GM19025 (cell line): ENCODE results near the gene TSPEAR.

Experiments
- ATAC-seq: cut with Tn5 transposase; IDR thresholded peaks from one replicate; pipeline ENCODE4 v1.9.1; 2021; ENCODE audit warnings: mild to moderate bottlenecking, low read depth, moderate library complexity; ENCODE audit not compliant: unreplicated experiment

The TSPEAR gene

DNA sequence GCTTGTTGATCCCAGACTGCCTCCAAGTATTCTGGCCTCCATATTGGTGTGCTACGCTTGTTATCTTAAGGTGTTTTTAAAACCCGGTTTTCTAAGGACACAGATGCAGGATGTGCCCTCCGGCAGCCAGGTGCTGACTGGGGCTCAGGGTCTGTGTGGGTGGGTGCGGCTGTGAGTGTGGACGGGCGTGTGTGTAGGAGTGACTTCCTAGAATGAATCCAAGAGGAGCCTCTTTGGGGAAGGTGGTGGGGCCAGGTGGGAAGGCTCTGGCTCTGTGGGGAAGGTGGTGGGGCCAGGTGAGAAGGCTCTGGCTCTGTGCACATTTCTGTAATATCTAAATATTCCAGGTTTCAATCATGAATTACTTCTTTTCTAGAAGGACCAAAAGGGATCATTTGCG, 12.8 kb upstream of the TSPEAR start:
- ATAC-seq, result no peak

- ATAC-seq, result no peak
Observed at GRCh38 chr21:44723177-44724131, 12.1 kb upstream of the TSPEAR start.

DNA sequence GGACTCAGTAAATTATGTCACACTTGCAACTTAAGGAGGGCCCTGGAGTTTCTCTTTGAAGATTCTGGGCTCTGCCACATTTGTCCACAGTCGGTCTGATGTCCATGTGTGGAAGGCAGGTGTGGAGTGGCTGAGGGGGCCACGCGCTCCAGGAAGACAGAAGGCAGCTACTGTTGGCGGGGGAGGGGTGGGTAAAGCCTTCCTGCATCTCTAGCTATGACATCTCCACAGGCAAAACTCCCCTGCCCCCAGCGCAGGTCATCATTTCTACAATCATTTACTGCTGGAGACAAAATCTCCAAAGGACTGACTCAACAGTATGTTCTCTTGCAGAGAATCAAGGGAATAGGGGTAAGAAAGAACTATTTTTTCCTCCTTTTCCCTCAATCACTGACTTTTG, 11.4 kb upstream of the TSPEAR start:
- ATAC-seq, result no peak

DNA sequence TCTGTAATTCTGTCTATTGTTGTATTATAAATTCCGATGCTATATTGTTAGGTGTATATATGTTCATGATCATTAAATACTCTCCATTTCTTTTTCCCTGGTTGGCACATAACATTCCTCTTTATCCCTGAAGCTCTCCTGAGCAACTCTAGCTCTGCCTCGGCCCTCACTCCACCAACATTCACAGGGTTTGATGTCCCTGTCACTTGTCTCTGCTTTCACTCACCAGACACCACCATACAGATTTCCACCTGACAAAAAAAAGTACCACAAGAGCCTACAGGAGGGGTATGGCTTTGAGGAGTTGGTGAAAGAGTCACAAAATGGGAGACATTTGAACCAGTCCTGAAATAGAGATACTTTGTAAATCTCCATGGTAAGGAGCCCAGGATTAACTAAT, 8.8 kb upstream of the TSPEAR start:
- no peak for ATAC-seq

- ATAC-seq, result no peak
Observed at GRCh38 chr21:44718571-44718970, 7.2 kb upstream of the TSPEAR start.

GRCh38 chr21:44718093-44718492, 6.7 kb upstream of the TSPEAR start:
- no peak for ATAC-seq

- ATAC-seq, result no peak
Observed at GRCh38 chr21:44716984-44717383, 5.6 kb upstream of the TSPEAR start.

GRCh38 chr21:44714905-44715304, 3.5 kb upstream of the TSPEAR start:
- no peak for ATAC-seq

DNA sequence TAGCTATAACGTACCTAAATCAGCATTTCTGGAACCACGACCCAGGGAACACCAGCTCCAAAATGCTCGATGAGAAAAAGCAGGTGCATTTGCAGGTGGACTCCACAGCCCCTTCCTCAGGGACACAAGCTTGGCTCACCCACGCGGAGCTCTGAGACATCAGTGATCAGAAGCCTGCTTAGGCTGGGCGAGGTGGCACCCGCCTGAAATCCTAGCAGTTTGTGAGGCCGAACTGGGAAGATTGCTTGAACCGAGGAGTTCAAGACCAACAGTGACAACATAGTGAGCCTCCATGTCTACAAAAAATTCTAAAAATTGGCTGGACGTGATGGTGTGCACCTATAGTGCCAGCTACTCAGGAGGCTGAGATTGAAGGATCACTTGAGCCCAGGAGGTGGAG, 2.5 kb upstream of the TSPEAR start:
- no peak for ATAC-seq

DNA sequence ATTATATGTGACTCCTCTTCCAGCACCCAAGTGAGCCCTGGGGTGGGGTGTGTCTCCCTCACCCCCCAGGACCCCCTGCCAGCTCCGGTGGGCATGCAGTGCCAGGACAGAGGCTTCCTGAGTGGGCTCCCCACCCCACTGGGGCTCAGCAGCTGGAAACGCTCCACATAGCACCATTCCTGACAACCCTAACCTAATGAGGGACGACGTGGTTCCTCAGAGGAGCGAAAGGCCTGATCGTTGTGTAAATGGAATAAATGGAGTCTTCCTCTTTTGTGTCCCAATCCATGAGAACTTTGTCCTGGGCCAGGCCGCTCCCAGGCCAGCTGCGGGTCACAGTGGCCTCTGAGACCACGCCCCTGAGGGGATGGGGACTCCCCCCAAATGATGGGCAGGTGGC, 1.8 kb upstream of the TSPEAR start:
- no peak for ATAC-seq

GRCh38 chr21:44712203-44713028, 1.0 kb upstream of the TSPEAR start:
- ATAC-seq, result no peak

DNA sequence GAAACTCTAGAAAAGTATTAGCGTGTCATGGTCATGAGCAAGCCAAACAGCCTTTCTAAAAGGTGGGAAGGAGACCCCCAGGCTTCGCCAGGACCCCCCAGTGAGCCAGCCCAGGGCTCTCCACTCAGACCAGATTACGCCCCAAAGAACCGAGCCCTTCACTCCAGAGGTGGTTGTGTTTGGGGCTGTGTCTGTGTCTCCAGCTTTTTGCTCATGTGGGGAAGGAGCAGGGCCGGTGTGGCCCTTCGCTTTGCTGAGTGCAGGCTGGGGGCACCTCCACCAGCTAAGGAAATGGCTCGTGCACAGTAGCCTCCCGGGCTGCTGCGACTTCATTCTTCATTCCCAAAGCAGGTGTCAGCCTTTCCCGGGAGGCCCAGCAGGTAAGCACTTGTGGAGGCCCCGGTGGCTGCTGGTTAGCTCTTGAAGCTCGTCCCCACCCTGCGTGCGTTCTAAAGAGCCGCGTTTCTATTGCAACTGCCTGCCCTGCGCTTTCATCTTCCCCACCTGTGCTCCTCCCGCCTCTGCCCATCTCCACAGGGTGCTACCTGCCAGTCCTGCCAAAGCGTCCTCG, 531 bp downstream of the TSPEAR start:
- ATAC-seq, result no peak

DNA sequence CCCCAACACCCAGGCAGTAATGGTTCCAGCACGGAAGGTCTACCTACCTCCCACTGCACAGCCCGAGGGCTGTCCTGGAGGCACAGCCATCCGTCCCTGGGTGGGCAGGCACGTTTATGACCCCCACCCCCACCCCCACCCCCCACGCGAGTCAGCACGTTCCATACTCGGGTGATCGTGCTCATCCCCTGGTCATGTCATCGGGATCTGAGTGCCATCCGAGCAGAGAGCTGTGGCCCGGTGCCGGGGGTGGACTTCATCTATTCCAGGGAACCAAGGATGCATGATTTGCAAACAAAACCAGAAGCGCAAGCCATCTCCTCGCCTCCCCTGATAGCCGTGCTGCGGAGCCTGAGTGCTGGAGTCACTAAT, 1.1 kb downstream of the TSPEAR start:
- ATAC-seq, result no peak

GRCh38 chr21:44709426-44710293, 1.7 kb downstream of the TSPEAR start:
- no peak for ATAC-seq

- ATAC-seq, result no peak
Observed at GRCh38 chr21:44708866-44709425, 2.4 kb downstream of the TSPEAR start.

- no peak for ATAC-seq
Observed at GRCh38 chr21:44708213-44708865, 3.0 kb downstream of the TSPEAR start.

- no peak for ATAC-seq
Observed at GRCh38 chr21:44706706-44707581, 4.4 kb downstream of the TSPEAR start.

DNA sequence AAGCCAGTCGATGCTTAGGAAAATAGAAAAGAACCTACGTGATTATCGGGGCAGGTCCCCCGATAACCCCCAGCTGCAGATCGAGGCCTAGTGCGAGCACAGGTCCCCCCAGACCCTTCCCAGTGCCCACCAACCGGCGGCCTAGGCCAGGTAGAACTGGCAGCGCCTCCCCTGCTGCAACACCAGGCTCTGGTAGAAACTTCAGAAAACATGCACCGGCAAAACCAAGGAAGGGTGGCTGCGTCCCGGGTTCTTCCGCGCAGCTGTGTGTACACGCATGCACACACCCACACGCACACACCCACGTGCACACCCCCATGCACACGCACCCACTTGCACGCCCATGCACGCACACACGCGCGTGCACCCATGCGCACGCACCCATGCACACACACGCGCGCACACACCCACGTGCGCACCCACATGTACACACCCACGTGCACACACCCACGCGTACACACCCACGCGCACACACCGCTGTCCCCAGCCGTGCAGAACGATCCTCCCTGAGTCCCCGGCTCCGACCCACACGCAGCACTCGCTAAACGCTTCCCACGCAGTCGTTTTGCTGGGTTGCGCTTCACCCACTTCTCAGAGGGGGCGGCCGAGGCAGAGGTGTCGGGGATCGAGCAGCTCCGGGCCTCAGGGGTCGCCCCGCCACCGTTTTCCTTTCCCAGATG, 5.2 kb downstream of the TSPEAR start:
- no peak for ATAC-seq
